Breast epithelium (tissue), 4 donors: ENCODE data around the gene SGSM2. TPM values are rescaled to one million over a fixed set of nuclear protein-coding genes. Genes with fewer than 3 reads are reported as not detected.
A peak's percentile ranks its signal among the peaks of the same experiment; 100 is the strongest.

Experiments used
- DNase-seq, 2 donors: peaks; one replicate each; pipeline ENCODE4 v3.0.0-alpha.2; 2019; ENCODE audit warnings: low spot score in 2 of 2
- H3K27ac ChIP-seq, 2 donors: fragments of 200-600 bp; sonication (generic) in 1 of 2; one replicate each; pipeline ENCODE4 v1.5.1; 2016 to 2019; ENCODE audit warnings: mild to moderate bottlenecking in 1 of 2
- H3K27me3 ChIP-seq, 2 donors: fragments of 200-600 bp; sonication (generic) in 1 of 2; one replicate each; pipeline versions ENCODE4 v1.5.1 to v1.6.0; 2017 to 2019; ENCODE audit warnings: control low read depth in 1 of 2, mild to moderate bottlenecking in 1 of 2
- H3K36me3 ChIP-seq: fragments of 200-600 bp; one replicate; pipeline ENCODE4 v1.5.1; 2019
- H3K4me1 ChIP-seq, 2 donors: fragments of 200-600 bp; sonication (generic); one replicate each; pipeline ENCODE4 v1.5.1; 2016 to 2019; ENCODE audit warnings: control low read depth in 1 of 2
- H3K4me3 ChIP-seq, 3 donors: fragments of 200-600 bp; sonication (generic); 1 replicate in 2 of 3; 2 replicates in 1 of 3; pipeline ENCODE4 v1.5.1; 2016 to 2019; ENCODE audit warnings: mild to moderate bottlenecking in 3 of 3, moderate library complexity in 2 of 3
- H3K9me3 ChIP-seq, 2 donors: fragments of 200-600 bp; sonication (generic) in 1 of 2; one replicate each; pipeline ENCODE4 v1.5.1; 2016 to 2019; ENCODE audit warnings: control low read depth in 1 of 2
- CTCF ChIP-seq, 3 donors: fragments of 450-650 bp; IDR thresholded peaks; one replicate each; pipeline ENCODE4 v1.5.1; 2016 to 2017; ENCODE audit warnings: antibody characterized with exemption in 3 of 3, mild to moderate bottlenecking in 3 of 3, moderate library complexity in 3 of 3
- POLR2A ChIP-seq: fragments of 450-650 bp; IDR thresholded peaks from one replicate; pipeline ENCODE4 v1.6.1; 2016; ENCODE audit warnings: antibody characterized with exemption, mild to moderate bottlenecking, moderate library complexity
- POLR2AphosphoS5 ChIP-seq, 3 donors: sonication (generic); formaldehyde crosslinking; IDR thresholded peaks; one replicate each; pipeline ENCODE4 v1.6.1; 2017; ENCODE audit warnings: antibody characterized with exemption in 3 of 3
- intact Hi-C: fragments of 100-400 bp; cut with DNase I; formaldehyde crosslinking; loops from one replicate; pipeline ENCODE4 v1.15.1; 2023; ENCODE audit warnings: low total_unique reads
- total RNA-seq, 3 donors: library from RNA; depleted of rRNA; stranded (reverse); fragments of >200 nt; gene quantifications; one replicate each; pipeline ENCODE4 v1.1.0, GENCODE V29; 2016

SGSM2 gene
- total RNA-seq, 3 donors from 2014 or later, result 27.8 to 125 (median 85.5) TPM

DNA sequence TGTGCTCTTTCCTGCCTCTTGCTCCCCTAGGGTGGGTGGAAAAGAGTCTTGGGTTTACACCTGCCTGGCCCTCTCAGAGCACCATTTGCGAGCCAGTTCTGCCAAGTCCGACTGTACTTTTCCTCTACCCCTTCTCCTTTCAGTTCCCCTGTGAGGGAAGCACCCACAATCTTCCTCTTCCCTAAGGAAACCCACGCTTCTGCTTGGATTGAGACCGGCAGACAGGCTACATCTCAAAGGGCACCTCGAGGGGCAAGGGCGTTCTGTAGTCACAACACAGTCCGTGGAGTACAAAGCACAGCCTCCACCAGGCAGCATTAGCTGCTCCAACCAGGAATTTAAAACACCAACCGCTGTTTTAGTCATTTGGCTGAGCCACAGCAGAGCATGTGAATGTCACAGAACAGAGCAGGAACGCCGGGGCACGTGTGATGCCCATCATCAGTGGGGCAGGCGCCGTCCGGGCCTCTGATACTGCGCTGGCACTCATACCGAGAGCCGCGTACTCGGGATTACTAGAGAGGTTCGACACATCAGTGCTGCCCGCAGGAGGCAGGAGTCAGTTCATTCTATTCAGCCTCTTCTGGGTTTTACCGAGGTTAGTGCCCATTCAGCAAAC is 77.3 kb downstream of the SGSM2 start:
- DNase-seq, result no peak
- Histone ChIP-seq H3K27ac (no peak overlapping the region), H3K36me3 (no peaks in the 10 kb centered on the region), H3K9me3 (no peaks in the 10 kb centered on the region), H3K4me3 (no peak overlapping the region), H3K27me3 (no peaks in the 10 kb centered on the region), H3K4me1 (no peaks in the 10 kb centered on the region)
- no peak for TF ChIP-seq POLR2A
- no peak for TF ChIP-seq POLR2AphosphoS5 (IDR thresholded peaks at IDR 0.05)
- TF ChIP-seq CTCF (IDR thresholded peaks at IDR 0.05), result no peak
- intact Hi-C loops, result loop anchor here (5.0 kb wide), 1 partner anchor 32 kb away; no protein-coding TSS in a partner anchor

GRCh38 chr17:2415081-2415480 is 77.8 kb downstream of the SGSM2 start:
- TF ChIP-seq POLR2AphosphoS5 (IDR thresholded peaks at IDR 0.05), result no peak
- no peak for TF ChIP-seq CTCF (IDR thresholded peaks at IDR 0.05)
- no peak for TF ChIP-seq POLR2A
- Histone ChIP-seq H3K36me3 (no peaks in the 10 kb centered on the region), H3K27me3 (no peaks in the 10 kb centered on the region), H3K4me3 (no peak overlapping the region), H3K27ac (no peak overlapping the region), H3K4me1 (no peaks in the 10 kb centered on the region), H3K9me3 (no peaks in the 10 kb centered on the region)
- no peak for DNase-seq
- intact Hi-C loops, result loop anchor here (5.0 kb wide), 1 partner anchor 33 kb away; no protein-coding TSS in a partner anchor

DNA sequence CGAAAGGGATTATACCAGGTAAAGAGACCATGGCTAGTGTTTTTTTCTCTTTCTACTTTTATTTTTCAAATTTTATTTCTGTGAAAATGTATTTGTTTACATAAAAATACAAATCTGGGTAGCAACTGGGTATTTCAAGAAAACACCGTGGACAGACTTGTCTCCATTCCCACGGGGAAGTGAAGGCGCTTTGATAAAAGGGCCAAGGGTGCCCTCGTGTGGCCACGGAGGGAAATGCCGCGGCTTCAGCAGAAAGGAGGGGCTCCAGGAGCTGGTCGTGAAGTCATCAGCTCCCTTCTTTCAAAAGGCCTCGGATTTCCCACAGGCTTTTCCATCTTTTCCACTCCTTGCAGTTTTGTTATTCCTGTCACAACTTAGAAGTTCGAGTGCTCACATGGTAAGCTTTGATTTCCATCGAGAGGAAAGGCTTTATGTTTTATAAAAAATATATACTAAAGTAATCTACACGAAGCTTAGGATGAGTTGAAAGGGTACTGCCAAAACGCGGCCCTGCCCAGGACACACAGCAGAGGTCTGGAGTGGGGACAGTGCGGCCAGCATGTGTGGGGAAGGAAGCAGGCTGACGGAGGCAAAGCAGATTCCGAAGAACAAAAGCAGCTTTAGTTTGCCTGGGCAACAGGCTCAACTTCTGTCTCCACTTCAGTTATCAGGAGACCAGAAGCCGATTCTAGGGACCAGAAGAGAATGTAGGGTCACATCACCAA is 78.9 kb downstream of the SGSM2 start:
- peak overlapping the region in 1 of 2 donors; percentile 22 for H3K27ac ChIP-seq
- no peak overlapping the region for H3K4me3 ChIP-seq
- H3K9me3 ChIP-seq, result no peaks in the 10 kb centered on the region
- peak; percentile 90 to 91 for DNase-seq
- TF ChIP-seq POLR2A (no peak), POLR2AphosphoS5 (IDR thresholded peaks at IDR 0.05) (peak; percentile 62 to 73 (median 73)), CTCF (IDR thresholded peaks at IDR 0.05) (peak; percentile 96 to 98 (median 97))
- no peaks in the 10 kb centered on the region for H3K4me1 ChIP-seq
- H3K36me3 ChIP-seq, result no peaks in the 10 kb centered on the region
- H3K27me3 ChIP-seq, result no peaks in the 10 kb centered on the region
- intact Hi-C loops, result loop anchor here (5.0 kb wide), 1 partner anchor 34 kb away; no protein-coding TSS in a partner anchor

- Histone ChIP-seq H3K27me3 (no peaks in the 10 kb centered on the region), H3K9me3 (no peaks in the 10 kb centered on the region), H3K36me3 (no peaks in the 10 kb centered on the region), H3K4me1 (no peaks in the 10 kb centered on the region), H3K27ac (peak overlapping the region in 1 of 2 donors; percentile 50), H3K4me3 (no peak overlapping the region)
- no peak for DNase-seq
- TF ChIP-seq POLR2AphosphoS5 (IDR thresholded peaks at IDR 0.05) (no peak), CTCF (IDR thresholded peaks at IDR 0.05) (no peak)
- intact Hi-C loops, result loop anchor here (5.0 kb wide), 1 partner anchor 36 kb away; no protein-coding TSS in a partner anchor
Measured at GRCh38 chr17:2418572-2418971, 81.3 kb downstream of the SGSM2 start.

DNA sequence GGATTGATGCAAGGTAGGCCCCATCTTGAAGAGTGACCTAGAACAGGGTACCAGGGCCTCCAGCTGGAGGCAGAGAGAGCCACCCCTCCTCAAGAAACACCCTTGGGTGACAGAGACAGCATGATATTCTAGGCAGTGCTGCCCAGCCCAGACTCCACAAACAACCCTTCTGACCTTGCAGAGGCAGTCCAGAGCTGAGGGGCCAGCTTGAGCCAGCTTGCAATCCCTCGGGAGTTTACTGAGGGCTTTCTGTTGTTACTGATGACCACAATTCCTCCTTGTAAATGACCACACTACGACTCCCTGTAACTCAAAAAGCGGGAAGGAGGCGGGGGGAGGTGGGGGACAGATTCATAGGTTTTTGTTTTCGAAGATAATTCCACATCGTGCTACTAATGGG is 82.2 kb downstream of the SGSM2 start:
- TF ChIP-seq POLR2A, result no peak
- TF ChIP-seq POLR2AphosphoS5 (IDR thresholded peaks at IDR 0.05), result no peak
- no peak for TF ChIP-seq CTCF (IDR thresholded peaks at IDR 0.05)

More for the DNA sequence above, 82.2 kb downstream of the SGSM2 start:
- no peaks in the 10 kb centered on the region for H3K27me3 ChIP-seq
- no peaks in the 10 kb centered on the region for H3K36me3 ChIP-seq
- no peak for DNase-seq
- H3K4me1 ChIP-seq, result no peaks in the 10 kb centered on the region
- peak overlapping the region in 1 of 2 donors; percentile 32 for H3K27ac ChIP-seq
- no peak overlapping the region for H3K4me3 ChIP-seq
- intact Hi-C loops, result loop anchor here (5.0 kb wide), 1 partner anchor 37 kb away; no protein-coding TSS in a partner anchor
- no peaks in the 10 kb centered on the region for H3K9me3 ChIP-seq
